IMR-90 (cell line): ENCODE data around the gene TPGS1. TPM values are rescaled to one million over a fixed set of nuclear protein-coding genes. Genes with fewer than 3 reads are reported as not detected.

Experiments
- ATAC-seq: fragments of 200-7000 bp; cut with Tn5 transposase; 2 replicates; pipeline ENCODE4 v1.9.1; 2020; ENCODE audit warnings: low read depth, mild to moderate bottlenecking, moderate library complexity
- BruUV-seq: library from RNA; stranded (reverse); fragments of 400-500 nt; replicated peaks from 2 replicates; lab custom pipeline; 2021; lab: Mats Ljungman, UMichigan
- CTCF ChIA-PET: fragments of 300-600 bp; formaldehyde crosslinking; extraction: SDS; loops from one replicate; lab custom pipeline; 2021; ENCODE audit warnings: antibody characterized with exemption; lab: Yijun Ruan, JAX
- POLR2A ChIA-PET: fragments of 300-600 bp; sonication (Branson Sonifier 250); formaldehyde crosslinking; loops from one replicate; lab custom pipeline; 2022; ENCODE audit warnings: antibody characterized with exemption; ENCODE audit not compliant: unreplicated experiment; lab: Charles Lee
- DNase-seq: peaks from one replicate; pipeline ENCODE4 v3.0.0; 2013
- H2AFZ ChIP-seq: replicated peaks from 2 replicates; pipeline ENCODE3; 2013; ENCODE audit warnings: low read length, mild to moderate bottlenecking; ENCODE audit not compliant: poor library complexity
- H2AK5ac ChIP-seq: 2 replicates; pipeline ENCODE4 v1.6.1; 2013; ENCODE audit warnings: low read depth, low read length, inconsistent platforms
- H2AK9ac ChIP-seq: replicated peaks from 2 replicates; pipeline ENCODE3; 2013; ENCODE audit warnings: mild to moderate bottlenecking, low read depth, low read length, moderate library complexity; ENCODE audit not compliant: poor library complexity
- H2BK120ac ChIP-seq: 2 replicates; pipeline ENCODE4 v1.6.1; 2013; ENCODE audit warnings: low read depth, low read length, inconsistent platforms
- H2BK15ac ChIP-seq: 3 replicates; pipeline ENCODE4 v1.6.1; 2013; ENCODE audit warnings: low read depth, low read length, inconsistent platforms
- H2BK20ac ChIP-seq: 2 replicates; pipeline ENCODE4 v1.6.1; 2013; ENCODE audit warnings: low read depth, mild to moderate bottlenecking, inconsistent platforms, low read length, moderate library complexity
- H2BK5ac ChIP-seq: 2 replicates; pipeline ENCODE4 v1.6.1; 2013; ENCODE audit warnings: mild to moderate bottlenecking, low read depth, low read length, inconsistent platforms; ENCODE audit not compliant: poor library complexity, severe bottlenecking
- H3K14ac ChIP-seq: replicated peaks from 2 replicates; pipeline ENCODE4 v1.6.1; 2013; ENCODE audit warnings: low read depth, low read length, inconsistent platforms
- H3K18ac ChIP-seq: 2 replicates; pipeline ENCODE4 v1.6.1; 2013; ENCODE audit warnings: low read depth, low read length, control low read depth
- H3K23ac ChIP-seq: 2 replicates; pipeline ENCODE4 v1.6.1; 2013; ENCODE audit warnings: low read depth, low read length, inconsistent platforms
- H3K27ac ChIP-seq: 2 replicates; pipeline ENCODE4 v1.5.1; 2013; ENCODE audit warnings: mild to moderate bottlenecking, control low read depth, low read length; ENCODE audit not compliant: insufficient read depth
- H3K27me3 ChIP-seq: 2 replicates; pipeline ENCODE4 v1.6.1; 2013; ENCODE audit warnings: low read length; ENCODE audit not compliant: control insufficient read depth, insufficient read depth
- H3K36me3 ChIP-seq: 2 replicates; pipeline ENCODE4 v1.6.1; 2013; ENCODE audit warnings: low read length, mixed read lengths; ENCODE audit not compliant: control insufficient read depth, insufficient read depth
- H3K4ac ChIP-seq: 2 replicates; pipeline ENCODE4 v1.6.1; 2013; ENCODE audit warnings: low read depth, low read length, inconsistent platforms
- H3K4me1 ChIP-seq: 2 replicates; pipeline ENCODE4 v1.6.1; 2013; ENCODE audit warnings: low read length, mixed read lengths; ENCODE audit not compliant: control insufficient read depth, insufficient read depth
- H3K4me2 ChIP-seq: 2 replicates; pipeline ENCODE4 v1.6.1; 2013; ENCODE audit warnings: low read depth, mild to moderate bottlenecking, control low read depth, low read length, moderate library complexity
- H3K4me3 ChIP-seq: 2 replicates; pipeline ENCODE4 v1.5.1; 2013; ENCODE audit warnings: low read depth, mild to moderate bottlenecking, control low read depth, low read length, moderate library complexity; ENCODE audit not compliant: insufficient read depth
- H3K56ac ChIP-seq: 2 replicates; pipeline ENCODE4 v1.6.1; 2013; ENCODE audit warnings: low read length, inconsistent platforms; ENCODE audit not compliant: insufficient read depth; ENCODE audit errors: extremely low read depth
- H3K79me1 ChIP-seq, 2 experiments: 2 replicates each; pipeline ENCODE4 v1.6.1; 2013; ENCODE audit warnings: low read length in 2 of 2, inconsistent platforms in 1 of 2, low read depth in 1 of 2
- H3K9ac ChIP-seq: 2 replicates; pipeline ENCODE4 v1.6.1; 2013; ENCODE audit warnings: low read depth, low read length, control low read depth
- H3K9me1 ChIP-seq: 2 replicates; pipeline ENCODE4 v1.6.1; 2013; ENCODE audit warnings: low read length, inconsistent platforms; ENCODE audit not compliant: insufficient read depth
- H3K9me3 ChIP-seq: 2 replicates; pipeline ENCODE4 v1.6.1; 2013; ENCODE audit warnings: low read length; ENCODE audit not compliant: control insufficient read depth, insufficient read depth
- H4K20me1 ChIP-seq: 2 replicates; pipeline ENCODE4 v1.6.1; 2013; ENCODE audit warnings: low read length, inconsistent platforms; ENCODE audit not compliant: insufficient read depth
- H4K5ac ChIP-seq: 2 replicates; pipeline ENCODE4 v1.6.1; 2013; ENCODE audit warnings: mild to moderate bottlenecking, low read depth, low read length, control low read depth
- H4K8ac ChIP-seq, 2 experiments: 2 replicates each; pipeline ENCODE4 v1.6.1; 2013; ENCODE audit warnings: low read depth in 2 of 2, low read length in 2 of 2, control low read depth in 1 of 2, inconsistent platforms in 1 of 2
- H4K91ac ChIP-seq: 2 replicates; pipeline ENCODE4 v1.6.1; 2013; ENCODE audit warnings: low read depth, low read length, inconsistent platforms; ENCODE audit not compliant: insufficient read depth
- BHLHE40 ChIP-seq: fragments of 150-350 bp; IDR thresholded peaks from 2 replicates; pipeline ENCODE4 v1.6.1; 2016; ENCODE audit warnings: mild to moderate bottlenecking, low read depth, low read length
- CEBPB ChIP-seq: IDR thresholded peaks from 2 replicates; pipeline ENCODE4 v1.6.1; 2012; ENCODE audit warnings: low read depth, low read length, improper control_type of control experiment
- CHD1 ChIP-seq: IDR thresholded peaks from 2 replicates; pipeline ENCODE4 v1.6.1; 2012; ENCODE audit warnings: low read depth, low read length, improper control_type of control experiment
- MAZ ChIP-seq: IDR thresholded peaks from 2 replicates; pipeline ENCODE4 v1.6.1; 2012; ENCODE audit warnings: low read depth, mild to moderate bottlenecking, low read length, improper control_type of control experiment, moderate library complexity, borderline replicate concordance
- MXI1 ChIP-seq: IDR thresholded peaks from 2 replicates; pipeline ENCODE4 v1.6.1; 2012; ENCODE audit warnings: low read depth, mild to moderate bottlenecking, low read length, moderate library complexity, borderline replicate concordance
- NFE2L2 ChIP-seq: fragments of 150-350 bp; IDR thresholded peaks from 2 replicates; pipeline ENCODE4 v1.6.1; 2016; ENCODE audit warnings: low read depth, mild to moderate bottlenecking, low read length
- POLR2A ChIP-seq: IDR thresholded peaks from 2 replicates; pipeline ENCODE4 v1.6.1; 2012; ENCODE audit warnings: mild to moderate bottlenecking, low read depth, low read length
- RAD21 ChIP-seq: IDR thresholded peaks from 2 replicates; pipeline ENCODE4 v1.6.1; 2012; ENCODE audit warnings: low read length, improper control_type of control experiment
- RCOR1 ChIP-seq: IDR thresholded peaks from 2 replicates; pipeline ENCODE4 v1.6.1; 2012; ENCODE audit warnings: mild to moderate bottlenecking, low read length, improper control_type of control experiment; ENCODE audit not compliant: insufficient replicate concordance
- RFX5 ChIP-seq: IDR thresholded peaks from 2 replicates; pipeline ENCODE4 v1.8.0; 2012; ENCODE audit warnings: low read depth, mild to moderate bottlenecking, low read length, moderate library complexity
- WGBS, 2 experiments: methylation state at CpG; one replicate each; pipeline versions ENCODE4 v1.1.5 to v1.1.7; 2013; ENCODE audit warnings: missing lambda C conversion rate in 2 of 2; ENCODE audit not compliant: insufficient read length in 1 of 2; ENCODE audit errors: extremely low coverage in 2 of 2; 5-methylcytosine and 5-hydroxymethylcytosine counted together
- dilution Hi-C: fragments of 300-500 bp; cut with HindIII; formaldehyde crosslinking; loops from one replicate; pipeline ENCODE4 v1.14.3; 2018; ENCODE audit warnings: low sequenced_read_pairs; ENCODE audit not compliant: unreplicated experiment
- in situ Hi-C: fragments of 300-500 bp; cut with MboI; formaldehyde crosslinking; loops from 3 replicates; pipeline ENCODE4 v1.14.3; 2019; ENCODE audit warnings: low sequenced_read_pairs, inconsistent platforms, mixed read lengths
- intact Hi-C: fragments of 100-400 bp; cut with micrococcal nuclease; formaldehyde crosslinking; loops from 2 replicates; pipeline ENCODE4 v1.10.0; 2022
- polyA plus RNA-seq, 3 experiments: library from polyadenylated mRNA; depleted of rRNA; stranded (reverse); fragments of >200 nt; gene quantifications; 2 replicates each; pipeline ENCODE4 v1.2.3, GENCODE V29; 2012; ENCODE audit warnings: low replicate concordance in 1 of 3
- total RNA-seq: library from RNA; depleted of rRNA; stranded (reverse); fragments of >200 nt; gene quantifications from 2 replicates; pipeline ENCODE4 v1.2.3, GENCODE V29; 2012
- TF ChIP-seq, protein P1 (sequence below): conservative IDR thresholded peaks from 2 replicates; pipeline ENCODE4 v1.5.1; 2012; ENCODE audit warnings: mild to moderate bottlenecking, low read depth, low read length, improper control_type of control experiment
- TF ChIP-seq, protein P2 (sequence below): fragments of 150-350 bp; IDR thresholded peaks from 2 replicates; pipeline ENCODE4 v1.6.1; 2016; ENCODE audit warnings: low read depth, mild to moderate bottlenecking, low read length, moderate library complexity, borderline replicate concordance

The TPGS1 gene
- total and polyA plus RNA-seq, 2 of the 4 experiments (the other 2 are of a cell fraction): 2.7 to 6.3 TPM

DNA sequence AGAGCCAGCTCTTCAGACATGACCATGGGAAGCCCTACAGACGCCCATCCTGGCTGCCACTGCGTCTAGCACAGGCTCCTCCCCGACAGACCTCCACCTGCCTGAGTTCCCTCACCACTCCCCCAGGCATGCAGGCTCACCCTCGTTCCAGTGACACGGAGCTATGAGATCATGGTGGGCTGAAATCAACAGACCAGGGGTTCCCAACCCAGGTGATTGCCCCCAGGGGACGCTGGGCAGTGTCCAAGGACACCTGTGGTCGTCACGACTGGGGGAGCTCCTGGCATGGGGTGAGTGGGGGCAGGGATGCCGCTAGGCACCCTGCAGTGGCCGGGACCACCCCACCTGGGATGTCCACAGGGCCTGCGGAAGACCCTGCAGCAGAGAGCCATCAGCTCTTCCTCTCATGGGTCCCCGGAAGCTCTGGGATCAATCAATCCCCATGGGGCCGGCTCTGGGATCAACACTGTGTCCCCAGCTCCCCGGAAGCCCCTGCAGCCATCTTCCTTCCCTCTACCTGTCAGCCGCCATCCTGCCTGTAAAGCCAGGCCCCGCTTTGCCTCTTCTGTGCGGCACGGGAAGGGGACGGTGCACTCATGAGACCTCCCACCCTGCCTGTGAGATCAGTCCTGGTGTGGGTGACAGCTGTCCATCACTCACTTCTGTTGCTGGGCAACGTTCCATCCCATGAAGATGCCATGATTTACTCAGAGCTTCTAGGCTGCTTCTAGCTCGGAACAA is 23.8 kb upstream of the TPGS1 start:
- ATAC-seq (no peak), DNase-seq (no peak)
- ChIA-PET POLR2A (no interaction called here), CTCF (no interaction called here)
- Histone ChIP-seq H2BK5ac (no peak overlapping the region), H4K5ac (no peak overlapping the region), H2BK15ac (no peak overlapping the region), H2BK20ac (no peak overlapping the region), H3K79me1 (no peaks in the 10 kb centered on the region), H3K27me3 (peaks cover 9% of the 10 kb centered on the region; the same call in 1 of the 2 replicates), H3K36me3 (no peaks in the 10 kb centered on the region), H4K8ac (no peak overlapping the region), H3K4me1 (no peaks in the 10 kb centered on the region), H2BK120ac (no peak overlapping the region), H3K18ac (no peak overlapping the region), H4K20me1 (no peaks in the 10 kb centered on the region), H3K9me3 (no peaks in the 10 kb centered on the region), H3K4ac (no peak overlapping the region), H3K9ac (no peak overlapping the region), H3K9me1 (no peaks in the 10 kb centered on the region), H3K4me3 (no peak overlapping the region), H3K56ac (no peak overlapping the region), H4K91ac (no peak overlapping the region), H2AFZ (no peak overlapping the region), H3K27ac (no peak overlapping the region), H3K4me2 (no peak overlapping the region), H2AK9ac (no peak overlapping the region), H3K14ac (no peak overlapping the region), H2AK5ac (no peak overlapping the region), H3K23ac (no peak overlapping the region)
- dilution Hi-C loops: no loop called here
- BruUV-seq: no TSS peak
- TF ChIP-seq NFE2L2 (no peak), BHLHE40 (no peak), MXI1 (no peak), MAZ (no peak), CHD1 (no peak), RAD21 (no peak), RCOR1 (no peak), POLR2A (no peak), CEBPB (no peak), RFX5 (no peak)
- TF ChIP-seq, protein P1, sequence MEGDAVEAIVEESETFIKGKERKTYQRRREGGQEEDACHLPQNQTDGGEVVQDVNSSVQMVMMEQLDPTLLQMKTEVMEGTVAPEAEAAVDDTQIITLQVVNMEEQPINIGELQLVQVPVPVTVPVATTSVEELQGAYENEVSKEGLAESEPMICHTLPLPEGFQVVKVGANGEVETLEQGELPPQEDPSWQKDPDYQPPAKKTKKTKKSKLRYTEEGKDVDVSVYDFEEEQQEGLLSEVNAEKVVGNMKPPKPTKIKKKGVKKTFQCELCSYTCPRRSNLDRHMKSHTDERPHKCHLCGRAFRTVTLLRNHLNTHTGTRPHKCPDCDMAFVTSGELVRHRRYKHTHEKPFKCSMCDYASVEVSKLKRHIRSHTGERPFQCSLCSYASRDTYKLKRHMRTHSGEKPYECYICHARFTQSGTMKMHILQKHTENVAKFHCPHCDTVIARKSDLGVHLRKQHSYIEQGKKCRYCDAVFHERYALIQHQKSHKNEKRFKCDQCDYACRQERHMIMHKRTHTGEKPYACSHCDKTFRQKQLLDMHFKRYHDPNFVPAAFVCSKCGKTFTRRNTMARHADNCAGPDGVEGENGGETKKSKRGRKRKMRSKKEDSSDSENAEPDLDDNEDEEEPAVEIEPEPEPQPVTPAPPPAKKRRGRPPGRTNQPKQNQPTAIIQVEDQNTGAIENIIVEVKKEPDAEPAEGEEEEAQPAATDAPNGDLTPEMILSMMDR: no peak
- TF ChIP-seq, protein P2, sequence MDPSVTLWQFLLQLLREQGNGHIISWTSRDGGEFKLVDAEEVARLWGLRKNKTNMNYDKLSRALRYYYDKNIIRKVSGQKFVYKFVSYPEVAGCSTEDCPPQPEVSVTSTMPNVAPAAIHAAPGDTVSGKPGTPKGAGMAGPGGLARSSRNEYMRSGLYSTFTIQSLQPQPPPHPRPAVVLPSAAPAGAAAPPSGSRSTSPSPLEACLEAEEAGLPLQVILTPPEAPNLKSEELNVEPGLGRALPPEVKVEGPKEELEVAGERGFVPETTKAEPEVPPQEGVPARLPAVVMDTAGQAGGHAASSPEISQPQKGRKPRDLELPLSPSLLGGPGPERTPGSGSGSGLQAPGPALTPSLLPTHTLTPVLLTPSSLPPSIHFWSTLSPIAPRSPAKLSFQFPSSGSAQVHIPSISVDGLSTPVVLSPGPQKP: no peak
- WGBS, 2 experiments: 66% methylated on average over 8 of the region's 21 CpGs; no CpG with 5 or more reads in 1 of the 2 experiments
- in situ Hi-C loops: no loop called here
- intact Hi-C loops: loop anchor here (10.0 kb wide), 1 partner anchor 139 kb away; the partner anchor contains the start of gene MIER2
